BLaER1 (cell line): ENCODE data around the gene LCLAT1.

ENCODE experiments used
- H3K27ac ChIP-seq: shearing (Covaris generic); formaldehyde crosslinking; 2 replicates; pipeline ENCODE4 v1.8.1; 2022
- H3K27me3 ChIP-seq: shearing (Covaris generic); formaldehyde crosslinking; 2 replicates; pipeline ENCODE4 v1.8.1; 2022
- H3K36me3 ChIP-seq: shearing (Covaris generic); formaldehyde crosslinking; 2 replicates; pipeline ENCODE4 v1.8.1; 2022
- H3K4me1 ChIP-seq: shearing (Covaris generic); formaldehyde crosslinking; 2 replicates; pipeline ENCODE4 v1.8.1; 2022
- H3K4me2 ChIP-seq: shearing (Covaris generic); formaldehyde crosslinking; 2 replicates; pipeline ENCODE4 v1.8.1; 2022
- H3K4me3 ChIP-seq: shearing (Covaris generic); formaldehyde crosslinking; 2 replicates; pipeline ENCODE4 v1.8.1; 2022
- H3K9ac ChIP-seq: shearing (Covaris generic); formaldehyde crosslinking; 2 replicates; pipeline ENCODE4 v1.8.1; 2022
- H3K9me3 ChIP-seq: shearing (Covaris generic); formaldehyde crosslinking; 2 replicates; pipeline ENCODE4 v1.8.1; 2022
- H4K20me1 ChIP-seq: shearing (Covaris generic); formaldehyde crosslinking; 2 replicates; pipeline ENCODE4 v1.8.1; 2022
- Cebpa-rat ChIP-seq: shearing (Covaris generic); IDR thresholded peaks from 2 replicates; pipeline ENCODE4 v1.8.1; 2022

Gene LCLAT1

GRCh38 chr2:30447149-30448045 lies at the start of gene LCLAT1:
Gene LCLAT1, plus strand, starts transcription at chr2:30447246. Its CDS starts 78,345 bp downstream, at chr2:30525591.
- peak within 1 kb of the TSS; percentile 90 for H3K4me2 ChIP-seq
- H3K9ac ChIP-seq: peak within 1 kb of the TSS; percentile 85
- H3K27me3 ChIP-seq: no peaks in the 10 kb centered on the region
- 0 out of 2 replicates have a peak, but pooled peaks have one; percentile 59 for TF ChIP-seq Cebpa-rat
- H4K20me1 ChIP-seq: peaks cover 8% of the 10 kb centered on the region; the same call in 1 of the 2 replicates
- 0 out of 2 replicates have a peak, but pooled peaks cover 4% of the 10 kb centered on the region for H3K36me3 ChIP-seq
- H3K4me3 ChIP-seq: peak within 1 kb of the TSS; percentile 91
- H3K27ac ChIP-seq: peak within 1 kb of the TSS; percentile 82
- no peaks in the 10 kb centered on the region for H3K9me3 ChIP-seq
- H3K4me1 ChIP-seq: peaks cover 20% of the 10 kb centered on the region

GRCh38 chr2:30398084-30398873 lies 48.8 kb upstream of the LCLAT1 start:
- H3K27me3 ChIP-seq: no peaks in the 10 kb centered on the region
- no peak for TF ChIP-seq Cebpa-rat

GRCh38 chr2:30400151-30400954 lies 46.7 kb upstream of the LCLAT1 start:
- no peak overlapping the region for H3K4me3 ChIP-seq
- no peak for TF ChIP-seq Cebpa-rat
- no peaks in the 10 kb centered on the region for H3K27me3 ChIP-seq
- H3K27ac ChIP-seq: no peak overlapping the region
- no peak overlapping the region for H3K9ac ChIP-seq
- no peaks in the 10 kb centered on the region for H3K4me1 ChIP-seq
- H4K20me1 ChIP-seq: no peaks in the 10 kb centered on the region
- no peaks in the 10 kb centered on the region for H3K36me3 ChIP-seq
- no peaks in the 10 kb centered on the region for H3K9me3 ChIP-seq
- H3K4me2 ChIP-seq: no peak overlapping the region

More at GRCh38 chr2:30398084-30398873, 48.8 kb upstream of the LCLAT1 start:
- Histone ChIP-seq H3K9ac (no peak overlapping the region), H4K20me1 (no peaks in the 10 kb centered on the region), H3K9me3 (no peaks in the 10 kb centered on the region), H3K27ac (no peak overlapping the region), H3K4me1 (no peaks in the 10 kb centered on the region), H3K4me3 (no peak overlapping the region), H3K4me2 (no peak overlapping the region), H3K36me3 (no peaks in the 10 kb centered on the region)

- Histone ChIP-seq H3K36me3 (no peaks in the 10 kb centered on the region), H3K27ac (no peak overlapping the region), H4K20me1 (no peaks in the 10 kb centered on the region), H3K27me3 (no peaks in the 10 kb centered on the region), H3K4me3 (no peak overlapping the region), H3K9me3 (no peaks in the 10 kb centered on the region), H3K9ac (no peak overlapping the region), H3K4me1 (peaks cover 2% of the 10 kb centered on the region), H3K4me2 (no peak overlapping the region)
- TF ChIP-seq Cebpa-rat: no peak
These were observed 44.4 kb upstream of the LCLAT1 start for GRCh38 chr2:30402441-30403182.

- Histone ChIP-seq H3K4me2 (no peak overlapping the region), H3K4me1 (peaks cover 13% of the 10 kb centered on the region), H3K36me3 (no peaks in the 10 kb centered on the region), H3K4me3 (no peak overlapping the region), H3K9me3 (no peaks in the 10 kb centered on the region), H4K20me1 (no peaks in the 10 kb centered on the region), H3K9ac (no peak overlapping the region), H3K27me3 (no peaks in the 10 kb centered on the region), H3K27ac (no peak overlapping the region)
- no peak for TF ChIP-seq Cebpa-rat
These were observed 43.3 kb upstream of the LCLAT1 start for GRCh38 chr2:30403592-30404312.

- no peaks in the 10 kb centered on the region for H3K9me3 ChIP-seq
- H3K4me2 ChIP-seq: no peak overlapping the region
- no peak overlapping the region for H3K9ac ChIP-seq
- no peak overlapping the region for H3K27ac ChIP-seq
- H3K36me3 ChIP-seq: no peaks in the 10 kb centered on the region
- peaks cover 13% of the 10 kb centered on the region for H3K4me1 ChIP-seq
- no peak for TF ChIP-seq Cebpa-rat
- no peak overlapping the region for H3K4me3 ChIP-seq
- H4K20me1 ChIP-seq: no peaks in the 10 kb centered on the region
- H3K27me3 ChIP-seq: no peaks in the 10 kb centered on the region
These were observed 42.5 kb upstream of the LCLAT1 start for GRCh38 chr2:30404319-30405259.

GRCh38 chr2:30405260-30405605 lies 41.8 kb upstream of the LCLAT1 start:
- Histone ChIP-seq H3K27ac (no peak overlapping the region), H3K9me3 (no peaks in the 10 kb centered on the region), H4K20me1 (no peaks in the 10 kb centered on the region), H3K4me3 (no peak overlapping the region), H3K4me2 (no peak overlapping the region), H3K9ac (no peak overlapping the region), H3K36me3 (no peaks in the 10 kb centered on the region), H3K4me1 (peaks cover 13% of the 10 kb centered on the region), H3K27me3 (no peaks in the 10 kb centered on the region)
- no peak for TF ChIP-seq Cebpa-rat

- Histone ChIP-seq H4K20me1 (no peaks in the 10 kb centered on the region), H3K4me1 (peaks cover 13% of the 10 kb centered on the region), H3K36me3 (no peaks in the 10 kb centered on the region), H3K9ac (no peak overlapping the region), H3K4me2 (no peak overlapping the region), H3K9me3 (no peaks in the 10 kb centered on the region), H3K4me3 (no peak overlapping the region), H3K27me3 (no peaks in the 10 kb centered on the region), H3K27ac (no peak overlapping the region)
- no peak for TF ChIP-seq Cebpa-rat
These were observed 40.2 kb upstream of the LCLAT1 start for GRCh38 chr2:30406853-30407252.
